GM18907 (cell line): ENCODE data around the gene PRB4.
"Not testable (repeated sequence)": the region's sequence is repeated elsewhere in the genome, so short reads cannot be mapped to it uniquely, and the experiment has no call there.

Experiments
- ATAC-seq: cut with Tn5 transposase; IDR thresholded peaks from one replicate; pipeline ENCODE4 v1.9.1; 2021; ENCODE audit warnings: mild to moderate bottlenecking, moderate library complexity; ENCODE audit not compliant: unreplicated experiment

The PRB4 gene

GRCh38 chr12:11310336-11310735 lies at the start of gene PRB4:
Gene PRB4, minus strand, starts transcription at chr12:11310436. Its CDS starts 38 bp downstream, at chr12:11310398.
- ATAC-seq, result no peak

DNA sequence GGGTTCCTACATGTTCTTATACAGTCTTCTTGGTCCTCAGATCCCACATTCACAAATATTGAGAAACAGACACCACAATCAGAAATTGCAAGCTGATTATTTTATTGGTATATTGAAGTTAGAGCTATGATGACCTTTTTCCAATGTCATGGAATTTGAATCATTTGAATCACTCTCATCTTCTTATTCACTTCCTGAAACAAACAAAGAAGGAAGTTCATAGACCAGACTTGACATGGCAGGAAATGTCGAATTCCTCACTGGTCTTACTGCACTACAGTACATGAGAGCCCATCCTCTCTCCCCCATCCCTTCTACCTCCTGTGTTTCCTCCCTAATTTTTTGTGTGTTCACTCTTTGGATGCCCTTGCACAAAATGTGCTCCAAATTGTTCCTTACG lies 41.5 kb upstream of the PRB4 start:
- ATAC-seq, result not testable (repeated sequence)

DNA sequence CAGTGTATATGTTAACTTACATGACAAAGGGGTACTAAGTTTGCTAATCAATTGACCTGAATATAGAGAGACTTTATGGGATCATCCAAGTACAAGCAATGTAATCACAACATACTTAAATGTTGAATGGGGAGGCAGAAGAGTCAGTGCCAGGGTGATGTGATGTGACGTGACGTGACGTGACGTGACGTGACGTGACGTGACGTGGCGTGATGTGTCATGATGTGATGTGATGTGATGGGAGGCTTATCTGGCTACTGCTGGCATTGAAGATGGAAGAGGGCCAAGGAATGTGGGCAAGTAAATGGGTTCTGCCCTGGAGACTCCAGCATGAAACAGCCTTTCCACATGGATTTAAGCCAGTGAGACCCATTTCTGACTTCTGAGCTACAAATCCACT lies 38.2 kb upstream of the PRB4 start:
- no peak for ATAC-seq

DNA sequence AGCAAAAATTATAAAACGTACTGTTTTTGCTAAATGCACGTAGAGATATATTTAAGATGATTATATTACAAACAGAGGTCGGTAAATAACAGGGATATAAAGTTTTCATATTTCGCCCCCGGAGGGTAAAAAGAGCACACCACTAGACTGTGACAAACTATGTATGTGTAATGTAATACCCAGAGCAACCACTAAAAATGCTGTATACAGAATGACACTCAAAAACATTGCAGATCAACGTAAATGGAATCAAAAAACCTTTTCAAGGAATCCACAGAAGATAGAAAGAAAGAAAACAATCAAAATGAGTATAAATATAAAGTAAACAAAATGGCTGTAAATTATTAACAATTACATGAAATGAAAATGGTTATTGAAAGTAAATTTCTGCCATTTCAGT lies 37.6 kb upstream of the PRB4 start:
- no peak for ATAC-seq

GRCh38 chr12:11344500-11344899 lies 34.3 kb upstream of the PRB4 start:
- ATAC-seq, result no peak

DNA sequence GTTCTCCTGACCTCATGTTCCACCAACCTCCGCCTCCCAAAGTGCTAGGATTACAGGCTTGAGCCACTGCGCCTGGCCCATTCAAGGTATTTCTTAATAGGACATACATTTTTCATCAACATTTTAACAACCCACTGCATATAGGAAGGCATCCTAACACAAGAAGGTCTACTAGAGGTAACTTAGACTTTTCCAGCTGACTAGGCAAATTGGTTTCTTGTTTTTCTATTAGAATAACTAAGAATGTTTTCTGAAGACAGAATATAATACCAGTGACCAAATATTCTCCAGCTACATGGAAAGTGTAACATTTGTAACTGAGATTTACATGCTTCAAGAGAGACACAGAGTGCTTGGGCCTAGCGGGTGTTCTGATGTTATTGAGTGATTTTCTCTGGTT lies 14.2 kb upstream of the PRB4 start:
- ATAC-seq, result no peak

DNA sequence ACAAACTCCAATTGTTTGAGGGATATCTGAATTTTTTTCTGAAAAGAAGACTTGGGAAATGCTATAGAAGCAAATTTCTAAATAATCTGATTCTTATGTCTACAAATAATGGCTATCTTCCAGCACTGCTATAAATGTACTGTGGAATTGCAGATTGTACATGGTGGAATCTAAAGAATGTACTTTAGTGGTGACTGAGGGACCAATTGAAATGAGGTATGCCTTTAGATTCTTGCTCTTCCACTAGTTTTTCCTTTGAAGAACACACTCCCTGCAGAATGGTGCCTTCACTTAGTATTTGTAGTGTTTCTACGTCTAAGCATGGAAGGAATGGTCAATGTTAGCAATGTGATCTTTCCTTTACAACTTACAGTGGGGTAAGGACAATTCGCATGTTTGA lies 11.7 kb upstream of the PRB4 start:
- ATAC-seq, result no peak

DNA sequence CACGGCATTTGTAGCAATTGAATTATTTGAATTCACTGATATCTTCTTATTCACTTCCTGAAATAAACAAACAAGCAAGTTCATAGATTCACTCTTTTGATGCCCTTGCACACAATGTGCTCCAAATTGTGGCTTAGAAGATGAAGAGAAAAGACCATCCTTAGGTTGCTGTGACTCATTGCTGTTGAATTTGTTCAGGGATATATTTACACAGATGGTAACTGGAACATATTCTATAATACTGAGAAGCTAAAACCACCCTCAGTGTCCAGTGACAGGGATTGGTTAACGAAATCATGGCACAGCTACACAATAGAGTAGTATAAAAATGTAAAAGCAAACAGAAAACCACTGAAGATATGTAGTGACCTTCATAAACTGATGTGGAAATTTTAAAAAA lies 3.1 kb downstream of the PRB4 start:
- ATAC-seq, result no peak

DNA sequence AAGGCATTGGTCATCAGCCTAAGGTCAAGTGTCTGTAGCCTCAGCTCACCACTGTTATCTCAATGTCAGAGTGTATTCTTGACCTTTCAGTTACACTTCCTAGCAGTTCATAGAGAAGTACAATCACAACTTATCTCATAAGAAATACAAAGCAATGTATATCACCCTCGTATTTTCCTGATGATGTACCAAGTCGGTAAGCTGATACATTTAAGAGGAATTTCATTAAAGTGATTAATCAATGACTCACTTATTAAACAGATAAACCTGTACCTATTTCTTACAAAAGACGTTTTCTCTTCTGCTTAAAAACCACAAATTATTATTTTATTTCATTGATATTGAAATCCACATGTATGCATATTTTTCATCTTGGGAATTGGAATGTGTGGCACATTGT lies 36.8 kb downstream of the PRB4 start:
- ATAC-seq, result no peak

- ATAC-seq, result no peak
Measured at GRCh38 chr12:11269607-11270006, 40.6 kb downstream of the PRB4 start, which contains the start of gene PRB3. Gene PRB3, minus strand, starts transcription at chr12:11269707. Its CDS starts 38 bp downstream, at chr12:11269669.

GRCh38 chr12:11264501-11264900 lies 45.7 kb downstream of the PRB4 start:
- no peak for ATAC-seq
